Measurements from ENCODE around the gene JMJD8.

Gene JMJD8

DNA sequence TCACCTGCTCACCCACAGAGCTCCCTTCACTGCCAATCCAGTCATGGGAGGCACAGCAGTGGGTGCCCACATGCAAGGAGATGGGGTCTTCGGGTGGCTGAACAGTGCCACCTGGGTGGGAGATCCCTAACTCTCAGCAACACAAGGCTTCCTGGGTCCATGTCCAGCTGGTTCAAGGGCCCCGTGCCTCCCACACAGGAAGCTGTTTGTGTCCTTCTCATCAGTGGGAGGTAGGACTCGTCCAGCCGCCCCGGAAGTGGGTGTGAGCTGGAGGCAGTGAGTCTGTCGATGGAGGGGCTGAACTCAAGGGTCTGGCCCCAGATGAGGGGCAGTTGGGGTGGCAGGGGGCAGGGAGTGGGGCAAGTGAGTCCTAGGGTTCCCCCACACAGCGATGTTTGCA lies 19.9 kb upstream of the JMJD8 start:
- no peak overlapping the region for H3K9ac ChIP-seq (ENCODE audit: low read length)
- H3K79me2 ChIP-seq (ENCODE audit: low read length), result no peaks in the 10 kb centered on the region
- no peaks in the 10 kb centered on the region for H4K20me1 ChIP-seq (ENCODE audit: insufficient read depth, low read length)
- DNase-seq, result no peak
- no peak overlapping the region for H2AFZ ChIP-seq (ENCODE audit: low read length)
- H3K4me2 ChIP-seq (ENCODE audit: low read depth, low read length), result no peak overlapping the region
- no peak overlapping the region for H3K27ac ChIP-seq (ENCODE audit: low read length)
- no peaks in the 10 kb centered on the region for H3K36me3 ChIP-seq (replicated peaks; ENCODE audit: insufficient read depth, low read length)
- H3F3A ChIP-seq (ENCODE audit: insufficient read depth, low read length), result no peaks in the 10 kb centered on the region
- no peaks in the 10 kb centered on the region for H3K9me3 ChIP-seq (replicated peaks; ENCODE audit: insufficient read depth, low read length)
- no peak overlapping the region for H3K4me3 ChIP-seq (ENCODE audit: low read length)
- no peak for TF ChIP-seq EZH2 (optimal IDR thresholded peaks at IDR 0.05; ENCODE audit: low read depth, low read length)
- TF ChIP-seq, protein P1, sequence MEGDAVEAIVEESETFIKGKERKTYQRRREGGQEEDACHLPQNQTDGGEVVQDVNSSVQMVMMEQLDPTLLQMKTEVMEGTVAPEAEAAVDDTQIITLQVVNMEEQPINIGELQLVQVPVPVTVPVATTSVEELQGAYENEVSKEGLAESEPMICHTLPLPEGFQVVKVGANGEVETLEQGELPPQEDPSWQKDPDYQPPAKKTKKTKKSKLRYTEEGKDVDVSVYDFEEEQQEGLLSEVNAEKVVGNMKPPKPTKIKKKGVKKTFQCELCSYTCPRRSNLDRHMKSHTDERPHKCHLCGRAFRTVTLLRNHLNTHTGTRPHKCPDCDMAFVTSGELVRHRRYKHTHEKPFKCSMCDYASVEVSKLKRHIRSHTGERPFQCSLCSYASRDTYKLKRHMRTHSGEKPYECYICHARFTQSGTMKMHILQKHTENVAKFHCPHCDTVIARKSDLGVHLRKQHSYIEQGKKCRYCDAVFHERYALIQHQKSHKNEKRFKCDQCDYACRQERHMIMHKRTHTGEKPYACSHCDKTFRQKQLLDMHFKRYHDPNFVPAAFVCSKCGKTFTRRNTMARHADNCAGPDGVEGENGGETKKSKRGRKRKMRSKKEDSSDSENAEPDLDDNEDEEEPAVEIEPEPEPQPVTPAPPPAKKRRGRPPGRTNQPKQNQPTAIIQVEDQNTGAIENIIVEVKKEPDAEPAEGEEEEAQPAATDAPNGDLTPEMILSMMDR (IDR thresholded peaks at IDR 0.05; ENCODE audit: low read length), result no peak
- TF ChIP-seq EZH2phosphoT487 (IDR thresholded peaks at IDR 0.05; ENCODE audit: low read length), result no peak
- peaks cover 78% of the 10 kb centered on the region for H3K27me3 ChIP-seq (replicated peaks; ENCODE audit: insufficient read depth, low read length)
- H3K9me2 ChIP-seq (replicated peaks; ENCODE audit: insufficient read depth, low read length), result no peaks in the 10 kb centered on the region
- no peaks in the 10 kb centered on the region for H3K4me1 ChIP-seq (ENCODE audit: low read length)

DNA sequence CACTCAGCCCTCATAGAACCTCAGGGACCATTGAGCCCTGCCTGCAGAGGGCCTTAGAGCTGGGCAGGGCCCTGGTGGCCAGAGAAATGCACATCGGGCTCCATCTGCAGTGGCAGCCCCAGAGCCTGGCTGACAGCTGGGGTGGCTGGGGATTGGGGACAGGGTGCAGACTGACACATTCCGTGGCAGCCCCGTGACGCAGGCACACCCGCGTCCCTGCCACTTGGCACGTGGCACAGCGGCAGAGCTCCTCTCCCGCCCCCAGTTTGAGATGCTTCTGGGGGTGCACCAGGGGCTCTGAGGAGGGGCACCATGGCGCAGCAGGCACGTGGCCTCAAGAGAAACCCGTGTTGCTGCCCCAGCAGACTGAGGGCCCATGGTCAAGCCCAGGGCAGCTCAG lies 19.3 kb upstream of the JMJD8 start:
- H3K27ac ChIP-seq (ENCODE audit: low read length), result no peak overlapping the region
- no peaks in the 10 kb centered on the region for H3K9me2 ChIP-seq (replicated peaks; ENCODE audit: insufficient read depth, low read length)
- H4K20me1 ChIP-seq (ENCODE audit: insufficient read depth, low read length), result no peaks in the 10 kb centered on the region
- H3F3A ChIP-seq (ENCODE audit: insufficient read depth, low read length), result no peaks in the 10 kb centered on the region
- H3K4me2 ChIP-seq (ENCODE audit: low read depth, low read length), result no peak overlapping the region
- peaks cover 77% of the 10 kb centered on the region for H3K27me3 ChIP-seq (replicated peaks; ENCODE audit: insufficient read depth, low read length)
- H3K36me3 ChIP-seq (replicated peaks; ENCODE audit: insufficient read depth, low read length), result no peaks in the 10 kb centered on the region
- H3K79me2 ChIP-seq (ENCODE audit: low read length), result no peaks in the 10 kb centered on the region
- no peak for DNase-seq
- no peak overlapping the region for H3K9ac ChIP-seq (ENCODE audit: low read length)
- no peak overlapping the region for H3K4me3 ChIP-seq (ENCODE audit: low read length)
- H3K9me3 ChIP-seq (replicated peaks; ENCODE audit: insufficient read depth, low read length), result no peaks in the 10 kb centered on the region
- TF ChIP-seq EZH2phosphoT487 (IDR thresholded peaks at IDR 0.05; ENCODE audit: low read length), result no peak
- TF ChIP-seq EZH2 (optimal IDR thresholded peaks at IDR 0.05; ENCODE audit: low read depth, low read length), result no peak
- TF ChIP-seq, protein P1 (IDR thresholded peaks at IDR 0.05; ENCODE audit: low read length), result no peak
- H2AFZ ChIP-seq (ENCODE audit: low read length), result no peak overlapping the region
- no peaks in the 10 kb centered on the region for H3K4me1 ChIP-seq (ENCODE audit: low read length)

DNA sequence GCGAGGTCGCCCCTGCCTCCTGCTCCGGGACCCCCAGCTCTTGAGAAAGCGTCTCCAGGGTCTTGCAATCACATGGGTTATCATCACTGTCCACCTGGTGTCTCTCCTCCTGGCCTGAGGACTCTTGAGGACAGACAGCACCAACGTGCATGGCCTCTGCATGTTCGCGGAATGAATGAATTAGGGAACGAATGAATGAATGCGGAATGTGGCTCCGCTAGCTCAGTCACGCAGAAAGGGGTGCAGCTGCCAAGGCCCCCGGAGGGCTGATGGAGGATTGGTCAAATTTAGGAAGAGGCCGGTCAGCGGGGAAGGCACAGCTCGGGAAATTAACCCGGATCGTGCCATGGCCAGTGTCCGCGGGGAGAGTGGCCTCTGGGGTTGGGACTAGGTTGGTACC lies 18.2 kb upstream of the JMJD8 start:
- H3K9me3 ChIP-seq (replicated peaks; ENCODE audit: insufficient read depth, low read length), result no peaks in the 10 kb centered on the region
- no peak overlapping the region for H3K9ac ChIP-seq (ENCODE audit: low read length)
- no peaks in the 10 kb centered on the region for H3K36me3 ChIP-seq (replicated peaks; ENCODE audit: insufficient read depth, low read length)
- H3K79me2 ChIP-seq (ENCODE audit: low read length), result no peaks in the 10 kb centered on the region
- TF ChIP-seq, protein P1 (IDR thresholded peaks at IDR 0.05; ENCODE audit: low read length), result no peak
- no peak for TF ChIP-seq EZH2 (optimal IDR thresholded peaks at IDR 0.05; ENCODE audit: low read depth, low read length)
- TF ChIP-seq EZH2phosphoT487 (IDR thresholded peaks at IDR 0.05; ENCODE audit: low read length), result no peak
- no peak overlapping the region for H3K4me2 ChIP-seq (ENCODE audit: low read depth, low read length)
- no peak overlapping the region for H2AFZ ChIP-seq (ENCODE audit: low read length)
- no peak overlapping the region for H3K4me3 ChIP-seq (ENCODE audit: low read length)
- no peak overlapping the region for H3K27ac ChIP-seq (ENCODE audit: low read length)
- H3F3A ChIP-seq (ENCODE audit: insufficient read depth, low read length), result no peaks in the 10 kb centered on the region
- no peak for DNase-seq
- H3K9me2 ChIP-seq (replicated peaks; ENCODE audit: insufficient read depth, low read length), result no peaks in the 10 kb centered on the region
- H3K4me1 ChIP-seq (ENCODE audit: low read length), result no peaks in the 10 kb centered on the region
- H3K27me3 ChIP-seq (replicated peaks; ENCODE audit: insufficient read depth, low read length), result peaks cover 82% of the 10 kb centered on the region
- no peaks in the 10 kb centered on the region for H4K20me1 ChIP-seq (ENCODE audit: insufficient read depth, low read length)

Data from MM.1S (cell line).